Transverse colon (tissue), 4 donors: ENCODE results near the gene AMBP. TPM values are rescaled to one million over a fixed set of nuclear protein-coding genes. Genes with fewer than 3 reads are reported as not detected.

ENCODE experiments used
- DNase-seq: peaks from one replicate; pipeline ENCODE4 v3.0.0-alpha.2; 2019
- H3K27ac ChIP-seq, 4 donors: fragments of 200-600 bp; sonication (generic); 2 replicates each; pipeline ENCODE4 v1.5.1; 2016 to 2018; ENCODE audit warnings: inconsistent platforms in 4 of 4
- H3K27me3 ChIP-seq: fragments of 200-600 bp; sonication (generic); 2 replicates; pipeline ENCODE4 v1.5.1; 2017; ENCODE audit warnings: inconsistent platforms
- H3K36me3 ChIP-seq, 4 donors: fragments of 200-600 bp; sonication (generic); 2 replicates each; pipeline ENCODE4 v1.5.1; 2017 to 2019; ENCODE audit warnings: inconsistent platforms in 4 of 4
- H3K4me1 ChIP-seq, 4 donors: fragments of 200-600 bp; sonication (generic); 2 replicates each; pipeline ENCODE4 v1.5.1; 2017 to 2020; ENCODE audit warnings: inconsistent platforms in 4 of 4
- H3K4me3 ChIP-seq, 4 donors: fragments of 200-600 bp; sonication (generic); 1 replicate in 1 of 4; 2 replicates in 3 of 4; pipeline versions ENCODE4 v1.5.1 to v1.6.1; 2017 to 2019; ENCODE audit warnings: inconsistent platforms in 4 of 4
- H3K9me3 ChIP-seq, 2 donors: fragments of 200-600 bp; sonication (generic); 2 replicates each; pipeline ENCODE4 v1.5.1; 2017 to 2019; ENCODE audit warnings: inconsistent platforms in 2 of 2
- EP300 ChIP-seq: sonication (generic); formaldehyde crosslinking; IDR thresholded peaks from one replicate; pipeline ENCODE4 v1.6.1; 2017; ENCODE audit warnings: antibody characterized with exemption, low read depth
- POLR2A ChIP-seq: fragments of 450-650 bp; IDR thresholded peaks from one replicate; pipeline ENCODE4 v1.6.1; 2016; ENCODE audit warnings: antibody characterized with exemption, mild to moderate bottlenecking, moderate library complexity
- POLR2AphosphoS5 ChIP-seq, 3 donors: sonication (generic); formaldehyde crosslinking; IDR thresholded peaks; one replicate each; pipeline ENCODE4 v1.6.1; 2016; ENCODE audit warnings: antibody characterized with exemption in 3 of 3
- WGBS, 2 donors: methylation state at CpG; one replicate each; pipeline ENCODE4 v1.1.5; 2018; ENCODE audit warnings: low coverage in 1 of 2; 5-methylcytosine and 5-hydroxymethylcytosine counted together
- in situ Hi-C, 4 donors: fragments of 200-750 bp; cut with MboI; loops; one replicate each; pipeline versions ENCODE4 v1.15.0 to v1.15.1; 2017; ENCODE audit warnings: low sequenced_read_pairs in 3 of 4, low pct_ligation_motif_present in 1 of 4, low pct_unique_long_range_greater_than_20kb in 1 of 4
- intact Hi-C: fragments of 100-400 bp; cut with DNase I; formaldehyde crosslinking; loops from one replicate; pipeline ENCODE4 v1.15.1; 2023; ENCODE audit warnings: low total_unique reads
- total RNA-seq, 4 donors: library from RNA; depleted of rRNA; stranded (reverse); fragments of >200 nt; gene quantifications; one replicate each; pipeline ENCODE4 v1.1.0, GENCODE V29; 2016
- TF ChIP-seq, protein P1 (sequence below), 5 experiments: fragments of 200-600 bp in 3 of 5; fragments of 450-650 bp in 2 of 5; sonication (generic) in 3 of 5; IDR thresholded peaks; 1 replicate in 2 of 5; 2 replicates in 3 of 5; pipeline ENCODE4 v1.5.1; 2016 to 2017; ENCODE audit warnings: antibody characterized with exemption in 5 of 5, inconsistent platforms in 3 of 5, mild to moderate bottlenecking in 2 of 5, moderate library complexity in 1 of 5

AMBP gene
- total RNA-seq, 4 donors from 2014 or later, result 0.96 TPM; not detected in 3

DNA sequence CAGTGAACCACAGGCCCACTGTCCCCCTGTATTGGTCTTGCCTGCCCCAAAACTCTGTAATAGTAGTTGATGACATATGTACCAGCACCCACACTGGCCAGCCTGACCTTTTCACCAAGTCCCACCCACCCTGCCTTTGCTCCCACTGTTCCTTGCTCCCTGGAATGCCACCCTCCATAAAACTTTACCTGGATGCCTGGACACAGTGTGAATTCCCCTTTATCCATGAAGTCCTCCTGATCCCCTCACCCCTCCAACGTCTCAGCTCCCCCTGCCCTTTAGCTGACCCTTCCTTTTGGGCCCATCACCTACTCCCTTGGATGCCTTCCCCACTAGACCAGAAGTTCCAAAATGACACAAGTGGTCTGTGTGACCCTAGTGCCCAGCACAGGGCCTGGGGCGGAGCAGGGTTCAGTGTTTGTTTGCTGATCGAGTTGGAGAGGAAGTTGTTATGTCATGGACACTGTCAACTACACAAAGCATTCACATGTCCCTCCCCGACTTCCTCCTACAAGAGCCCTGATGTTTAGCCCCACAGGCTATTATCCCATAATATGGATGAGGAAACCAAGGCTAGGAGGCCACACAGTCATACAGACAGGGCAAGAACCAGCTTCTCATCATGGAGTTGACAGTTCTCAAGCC, 16.1 kb downstream of the AMBP start:
- in situ Hi-C loops, result no loop called here

DNA sequence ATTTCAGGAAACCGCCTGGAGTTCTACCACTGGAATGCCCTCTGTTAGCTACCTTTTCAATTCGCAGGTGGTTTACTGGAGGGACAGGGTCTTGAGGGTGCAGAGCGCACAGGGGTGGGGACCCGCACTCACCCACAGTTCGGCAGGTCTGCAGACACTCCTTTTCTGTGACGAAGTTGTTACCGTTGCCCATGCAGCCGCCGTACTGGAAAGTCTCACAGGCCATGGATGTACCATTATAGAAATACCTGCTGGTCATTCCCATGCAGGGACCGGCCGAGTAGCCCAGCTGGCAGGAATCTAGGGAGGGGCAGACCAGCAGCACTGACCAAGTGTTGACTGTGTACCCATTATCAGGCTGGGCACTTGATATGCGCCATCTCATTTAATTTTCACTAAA, 16.8 kb downstream of the AMBP start:
- intact Hi-C loops (no loop called here), in situ Hi-C loops (no loop called here)
- Histone ChIP-seq H3K36me3 (no peaks in the 10 kb centered on the region), H3K4me1 (peaks cover 0 to 4% (median 0%) of the 10 kb centered on the region in 4 donors), H3K27ac (no peak overlapping the region), H3K27me3 (peaks cover 4% of the 10 kb centered on the region), H3K4me3 (no peak overlapping the region), H3K9me3 (no peaks in the 10 kb centered on the region)
- DNase-seq, result no peak
- TF ChIP-seq EP300, result no peak
- no peak for TF ChIP-seq POLR2A
- TF ChIP-seq, protein P1, sequence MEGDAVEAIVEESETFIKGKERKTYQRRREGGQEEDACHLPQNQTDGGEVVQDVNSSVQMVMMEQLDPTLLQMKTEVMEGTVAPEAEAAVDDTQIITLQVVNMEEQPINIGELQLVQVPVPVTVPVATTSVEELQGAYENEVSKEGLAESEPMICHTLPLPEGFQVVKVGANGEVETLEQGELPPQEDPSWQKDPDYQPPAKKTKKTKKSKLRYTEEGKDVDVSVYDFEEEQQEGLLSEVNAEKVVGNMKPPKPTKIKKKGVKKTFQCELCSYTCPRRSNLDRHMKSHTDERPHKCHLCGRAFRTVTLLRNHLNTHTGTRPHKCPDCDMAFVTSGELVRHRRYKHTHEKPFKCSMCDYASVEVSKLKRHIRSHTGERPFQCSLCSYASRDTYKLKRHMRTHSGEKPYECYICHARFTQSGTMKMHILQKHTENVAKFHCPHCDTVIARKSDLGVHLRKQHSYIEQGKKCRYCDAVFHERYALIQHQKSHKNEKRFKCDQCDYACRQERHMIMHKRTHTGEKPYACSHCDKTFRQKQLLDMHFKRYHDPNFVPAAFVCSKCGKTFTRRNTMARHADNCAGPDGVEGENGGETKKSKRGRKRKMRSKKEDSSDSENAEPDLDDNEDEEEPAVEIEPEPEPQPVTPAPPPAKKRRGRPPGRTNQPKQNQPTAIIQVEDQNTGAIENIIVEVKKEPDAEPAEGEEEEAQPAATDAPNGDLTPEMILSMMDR (IDR thresholded peaks at IDR 0.05), result no peak
- TF ChIP-seq POLR2AphosphoS5 (IDR thresholded peaks at IDR 0.05), result no peak
- WGBS, 2 donors, result 95% methylated on average over 12 of the region's 12 CpGs; no CpG with 5 or more reads in 1 of the 2 donors

More for the DNA sequence above, 16.1 kb downstream of the AMBP start:
- WGBS, 2 donors, result 33 to 53% methylated on average over 1 to 4 of the region's 4 CpGs
- peaks cover 4% of the 10 kb centered on the region for H3K27me3 ChIP-seq
- no peaks in the 10 kb centered on the region for H3K9me3 ChIP-seq
- no peak overlapping the region for H3K4me3 ChIP-seq
- H3K4me1 ChIP-seq, result peaks cover 0 to 4% (median 0%) of the 10 kb centered on the region in 4 donors
- no peaks in the 10 kb centered on the region for H3K36me3 ChIP-seq
- TF ChIP-seq, protein P1 (IDR thresholded peaks at IDR 0.05), result no peak
- no peak for TF ChIP-seq POLR2A
- TF ChIP-seq EP300, result no peak
- no peak for TF ChIP-seq POLR2AphosphoS5 (IDR thresholded peaks at IDR 0.05)
- intact Hi-C loops, result no loop called here
- H3K27ac ChIP-seq, result no peak overlapping the region
- DNase-seq, result no peak

DNA sequence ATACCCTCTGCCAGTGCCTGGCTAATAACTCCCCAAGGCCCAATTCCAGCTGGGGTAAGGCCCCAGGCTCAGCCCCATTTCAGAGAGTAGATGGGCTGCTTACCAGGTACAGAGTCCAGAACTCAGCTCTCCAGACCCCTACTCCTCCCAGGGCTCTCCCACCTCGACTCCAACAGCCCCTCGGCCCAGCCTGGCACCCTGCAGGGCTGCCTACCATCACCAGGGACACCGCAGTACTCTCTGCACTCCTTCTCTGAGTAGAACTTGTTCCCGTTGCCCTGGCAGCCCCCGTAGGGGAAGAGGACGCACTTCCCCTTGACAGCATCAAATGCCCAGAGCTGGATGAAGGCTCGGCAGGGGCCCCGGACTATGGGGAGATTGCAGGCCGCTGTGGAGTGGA, 17.4 kb downstream of the AMBP start:
- Histone ChIP-seq H3K36me3 (no peaks in the 10 kb centered on the region), H3K9me3 (no peaks in the 10 kb centered on the region), H3K4me1 (peaks cover 0 to 4% (median 0%) of the 10 kb centered on the region in 4 donors), H3K27ac (no peak overlapping the region), H3K4me3 (no peak overlapping the region), H3K27me3 (peaks cover under 1% of the 10 kb centered on the region)
- in situ Hi-C loops, result no loop called here
- intact Hi-C loops, result no loop called here
- no peak for TF ChIP-seq POLR2AphosphoS5 (IDR thresholded peaks at IDR 0.05)
- TF ChIP-seq EP300, result no peak
- TF ChIP-seq POLR2A, result no peak
- TF ChIP-seq, protein P1 (IDR thresholded peaks at IDR 0.05), result no peak
- DNase-seq, result no peak
- 79% methylated on average over 9 of the region's 9 CpGs; no CpG with 5 or more reads in 1 of the 2 donors for WGBS, 2 donors

DNA sequence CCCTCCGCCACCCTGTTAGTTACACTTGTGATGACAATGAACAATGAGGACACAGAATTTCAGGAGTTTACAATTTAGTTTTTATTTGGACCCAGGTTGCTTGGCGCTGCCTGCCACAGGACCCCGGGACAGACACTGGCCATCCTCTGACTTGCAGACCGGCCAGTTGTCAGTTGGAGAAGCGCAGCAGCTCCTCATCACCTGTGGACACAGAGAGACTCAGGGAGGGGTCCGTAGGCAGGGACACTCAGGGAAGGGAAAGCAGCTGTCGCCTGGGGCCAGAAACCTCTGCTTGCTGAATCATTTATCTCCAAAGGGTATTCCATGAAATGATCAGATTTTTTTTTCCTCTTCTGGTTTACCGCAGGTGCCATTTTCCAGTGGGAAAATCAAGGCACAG, 18.0 kb downstream of the AMBP start:
- intact Hi-C loops, result no loop called here
- no peaks in the 10 kb centered on the region for H3K27me3 ChIP-seq
- 80 to 83% methylated on average over 1 to 8 of the region's 8 CpGs for WGBS, 2 donors

More for the DNA sequence above, 18.0 kb downstream of the AMBP start:
- TF ChIP-seq, protein P1 (IDR thresholded peaks at IDR 0.05), result no peak
- TF ChIP-seq POLR2AphosphoS5 (IDR thresholded peaks at IDR 0.05) (no peak), EP300 (no peak), POLR2A (no peak)
- no peak for DNase-seq
- no peaks in the 10 kb centered on the region for H3K36me3 ChIP-seq
- in situ Hi-C loops, result no loop called here
- H3K4me3 ChIP-seq, result no peak overlapping the region
- no peak overlapping the region for H3K27ac ChIP-seq
- no peaks in the 10 kb centered on the region for H3K9me3 ChIP-seq
- peaks cover 0 to 4% (median 0%) of the 10 kb centered on the region in 4 donors for H3K4me1 ChIP-seq
